Keratinocyte (primary cell): ENCODE data around the gene TMEM243. TPM values are rescaled to one million over a fixed set of nuclear protein-coding genes. Genes with fewer than 3 reads are reported as not detected.

Experiments
- DNase-seq: peaks from one replicate; pipeline ENCODE4 v3.0.0-alpha.2; 2011; ENCODE audit warnings: low read depth, missing footprints, low spot score
- FAIRE-seq: peaks from 2 replicates; lab custom pipeline; 2011; peaks lifted over from hg19 to GRCh38; lab: Jason Lieb, UNC
- H2AFZ ChIP-seq: 2 replicates; pipeline ENCODE4 v1.6.0; 2012; ENCODE audit warnings: low read length, control low read depth, inconsistent platforms; ENCODE audit not compliant: control insufficient read depth
- H3K27ac ChIP-seq: 2 replicates; pipeline ENCODE4 v1.5.1; 2011; ENCODE audit warnings: low read length; ENCODE audit not compliant: control insufficient read depth, insufficient read depth
- H3K27me3 ChIP-seq: 3 replicates; pipeline ENCODE4 v1.6.0; 2011; ENCODE audit warnings: low read length; ENCODE audit not compliant: control insufficient read depth, insufficient read depth; ENCODE audit errors: extremely low read depth
- H3K36me3 ChIP-seq, 2 experiments: 2 replicates in 1 of 2; 3 replicates in 1 of 2; pipeline ENCODE4 v1.5.1; 2011; ENCODE audit warnings: low read length in 2 of 2, mild to moderate bottlenecking in 1 of 2; ENCODE audit not compliant: control insufficient read depth in 2 of 2, insufficient read depth in 2 of 2; ENCODE audit errors: extremely low read depth in 1 of 2
- H3K4me1 ChIP-seq: 3 replicates; pipeline ENCODE4 v1.5.1; 2011; ENCODE audit warnings: low read length; ENCODE audit not compliant: control insufficient read depth, insufficient read depth; ENCODE audit errors: extremely low read depth
- H3K4me2 ChIP-seq: 3 replicates; pipeline ENCODE4 v1.6.0; 2011; ENCODE audit warnings: low read depth, low read length; ENCODE audit not compliant: control insufficient read depth, insufficient read depth; ENCODE audit errors: extremely low read depth
- H3K4me3 ChIP-seq, 3 experiments: fragments of 200-600 bp in 1 of 3; sonication (generic) in 1 of 3; 2 replicates in 2 of 3; 3 replicates in 1 of 3; pipeline ENCODE4 v1.5.1; 2011 to 2016; ENCODE audit warnings: low read length in 3 of 3, mild to moderate bottlenecking in 3 of 3, control low read depth in 2 of 3, inconsistent platforms in 1 of 3, low read depth in 1 of 3, mixed read lengths in 1 of 3, mixed run types in 1 of 3, moderate library complexity in 1 of 3; ENCODE audit not compliant: control insufficient read depth in 2 of 3, insufficient read depth in 2 of 3; ENCODE audit errors: extremely low read depth in 1 of 3
- H3K79me2 ChIP-seq: 2 replicates; pipeline ENCODE4 v1.6.0; 2012; ENCODE audit warnings: low read length; ENCODE audit not compliant: control insufficient read depth, insufficient read depth
- H3K9ac ChIP-seq: 3 replicates; pipeline ENCODE4 v1.6.0; 2011; ENCODE audit warnings: low read length; ENCODE audit not compliant: control insufficient read depth, insufficient read depth; ENCODE audit errors: extremely low read depth
- H3K9me1 ChIP-seq: 3 replicates; pipeline ENCODE4 v1.6.0; 2011; ENCODE audit warnings: low read length; ENCODE audit not compliant: control insufficient read depth, insufficient read depth; ENCODE audit errors: extremely low read depth
- H3K9me3 ChIP-seq: 2 replicates; pipeline ENCODE4 v1.5.1; 2012; ENCODE audit warnings: low read depth, low read length; ENCODE audit not compliant: control insufficient read depth
- H4K20me1 ChIP-seq: 3 replicates; pipeline ENCODE4 v1.6.0; 2011; ENCODE audit warnings: low read length; ENCODE audit not compliant: control insufficient read depth, insufficient read depth; ENCODE audit errors: extremely low read depth
- CTCF ChIP-seq, 3 experiments: IDR thresholded peaks in 1 of 3; conservative IDR thresholded peaks in 1 of 3; optimal IDR thresholded peaks in 1 of 3; 2 replicates in 2 of 3; 3 replicates in 1 of 3; pipeline versions ENCODE3 to v1.5.1; 2011; ENCODE audit warnings: low read length in 3 of 3, mild to moderate bottlenecking in 3 of 3, moderate library complexity in 2 of 3, control low read depth in 1 of 3, inconsistent platforms in 1 of 3; ENCODE audit not compliant: insufficient read depth in 2 of 3; ENCODE audit errors: extremely low read depth in 1 of 3
- EZH2 ChIP-seq: IDR thresholded peaks from one replicate; pipeline ENCODE4 v1.6.1; 2012; ENCODE audit warnings: inconsistent platforms, mild to moderate bottlenecking, low read length, moderate library complexity
- dilution Hi-C: fragments of 300-500 bp; cut with MboI; formaldehyde crosslinking; loops from one replicate; pipeline ENCODE4 v1.7.0; 2020; ENCODE audit warnings: low sequenced_read_pairs; ENCODE audit not compliant: extremely low pct_ligation_motif_present
- polyA plus RNA-seq, 5 experiments: library from polyadenylated mRNA; depleted of rRNA in 3 of 5; stranded (reverse) in 3 of 5; stranded (forward) in 1 of 5; unstranded in 1 of 5; fragments of >200 nt; gene quantifications; 1 replicate in 1 of 5; 2 replicates in 3 of 5; 3 replicates in 1 of 5; pipeline versions ENCODE4 v1.2.1 to v1.2.3, GENCODE V29; 2011 to 2012; ENCODE audit warnings: missing spikeins in 2 of 5, low read depth in 1 of 5, low replicate concordance in 1 of 5

TMEM243 gene
- polyA plus RNA-seq, 1 donor (not counting 4 experiments of a cell fraction or from before 2014, with no cell fraction given) = 30.6 TPM

- DNase-seq = no peak
- Histone ChIP-seq H4K20me1 (peaks cover 3% of the 10 kb centered on the region), H3K9ac (peak overlapping the region; percentile 99), H3K4me2 (peak overlapping the region; percentile 97), H3K79me2 (peaks cover 33% of the 10 kb centered on the region), H3K36me3 (peaks cover 0 to 3% of the 10 kb centered on the region in 2 experiments), H2AFZ (peak overlapping the region; percentile 100), H3K4me3 (peak overlapping the region in 2 of 3 experiments; percentile 97 to 100), H3K27me3 (no peaks in the 10 kb centered on the region), H3K4me1 (peaks cover 30% of the 10 kb centered on the region), H3K27ac (peak overlapping the region; percentile 96), H3K9me3 (no peaks in the 10 kb centered on the region), H3K9me1 (no peaks in the 10 kb centered on the region)
- TF ChIP-seq EZH2 (no peak), CTCF (optimal IDR thresholded peaks at IDR 0.05 in 1 of 3, IDR thresholded peaks at IDR 0.05 in 1 of 3, conservative IDR thresholded peaks at IDR 0.05 in 1 of 3; ENCODE audit: extremely low read depth in 1 of 3, insufficient read depth in 2 of 3, low read length in 3 of 3) (no peak)
- dilution Hi-C loops = no loop called here
- no peak for FAIRE-seq
Measured at GRCh38 chr7:87151002-87151728, 68.4 kb downstream of the TMEM243 start.

GRCh38 chr7:87148332-87148955 lies 71.1 kb downstream of the TMEM243 start:
- Histone ChIP-seq H3K9me1 (no peaks in the 10 kb centered on the region), H3K4me2 (no peak overlapping the region), H3K79me2 (peaks cover 6% of the 10 kb centered on the region), H3K4me1 (peaks cover 9% of the 10 kb centered on the region), H3K9ac (no peak overlapping the region), H3K27me3 (no peaks in the 10 kb centered on the region), H3K36me3 (no peaks in the 10 kb centered on the region), H3K9me3 (no peaks in the 10 kb centered on the region), H3K4me3 (no peak overlapping the region), H2AFZ (no peak overlapping the region), H4K20me1 (no peaks in the 10 kb centered on the region), H3K27ac (no peak overlapping the region)
- TF ChIP-seq EZH2 = no peak
- peak in 2 of 3 experiments; percentile 30 to 48 for TF ChIP-seq CTCF (optimal IDR thresholded peaks at IDR 0.05 in 1 of 3, IDR thresholded peaks at IDR 0.05 in 1 of 3, conservative IDR thresholded peaks at IDR 0.05 in 1 of 3; ENCODE audit: extremely low read depth in 1 of 3, insufficient read depth in 2 of 3, low read length in 3 of 3)
- no peak for DNase-seq
- FAIRE-seq = no peak
- dilution Hi-C loops = no loop called here
